HG02571 (cell line): ENCODE measurements around the gene HOGA1.
A peak's percentile ranks its signal among the peaks of the same experiment; 100 is the strongest.
"Not testable (repeated sequence)": the region's sequence is repeated elsewhere in the genome, so short reads cannot be mapped to it uniquely, and the experiment has no call there.

Source experiments
- ATAC-seq: cut with Tn5 transposase; IDR thresholded peaks from one replicate; pipeline ENCODE4 v1.9.1; 2021; ENCODE audit warnings: mild to moderate bottlenecking, moderate library complexity; ENCODE audit not compliant: unreplicated experiment

HOGA1 gene

DNA sequence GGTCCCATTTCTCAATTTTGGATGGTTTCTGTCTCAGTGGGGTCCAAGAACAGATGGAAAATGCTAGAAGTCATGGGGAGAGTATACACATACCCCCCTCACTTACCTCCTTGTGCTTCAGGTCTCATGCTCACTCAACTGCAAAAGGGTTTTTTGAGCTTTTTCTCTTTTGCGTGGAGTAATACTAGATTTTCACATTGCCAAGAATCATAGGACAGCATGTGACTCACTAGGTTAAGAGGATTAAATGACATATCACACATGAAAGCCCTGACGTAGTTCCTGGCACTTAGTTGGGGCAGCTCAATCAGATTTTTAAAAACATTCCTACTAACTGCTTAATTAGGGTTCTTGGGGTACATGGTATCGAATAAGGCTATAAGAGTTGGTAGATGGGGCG is 60.7 kb downstream of the HOGA1 start:
- ATAC-seq = no peak

DNA sequence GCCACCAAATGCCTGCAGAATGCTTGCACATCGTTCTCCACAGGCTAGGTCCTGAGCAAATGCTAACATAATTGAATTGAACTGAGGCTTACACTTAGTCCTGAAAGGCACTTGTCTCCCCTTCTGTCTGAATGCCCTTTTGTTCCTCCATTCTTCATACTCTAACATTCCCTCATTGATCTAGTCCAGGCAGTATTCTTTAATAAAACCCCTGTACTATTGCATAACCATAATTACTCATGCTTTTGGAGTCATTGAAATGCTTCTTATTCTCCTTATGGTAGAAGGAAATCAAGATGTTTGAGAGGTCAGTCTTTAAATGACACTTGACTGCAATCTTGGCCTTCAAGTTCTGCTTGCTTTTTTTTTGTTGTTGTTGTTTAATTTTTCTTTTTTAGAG is 63.4 kb downstream of the HOGA1 start:
- no peak for ATAC-seq

DNA sequence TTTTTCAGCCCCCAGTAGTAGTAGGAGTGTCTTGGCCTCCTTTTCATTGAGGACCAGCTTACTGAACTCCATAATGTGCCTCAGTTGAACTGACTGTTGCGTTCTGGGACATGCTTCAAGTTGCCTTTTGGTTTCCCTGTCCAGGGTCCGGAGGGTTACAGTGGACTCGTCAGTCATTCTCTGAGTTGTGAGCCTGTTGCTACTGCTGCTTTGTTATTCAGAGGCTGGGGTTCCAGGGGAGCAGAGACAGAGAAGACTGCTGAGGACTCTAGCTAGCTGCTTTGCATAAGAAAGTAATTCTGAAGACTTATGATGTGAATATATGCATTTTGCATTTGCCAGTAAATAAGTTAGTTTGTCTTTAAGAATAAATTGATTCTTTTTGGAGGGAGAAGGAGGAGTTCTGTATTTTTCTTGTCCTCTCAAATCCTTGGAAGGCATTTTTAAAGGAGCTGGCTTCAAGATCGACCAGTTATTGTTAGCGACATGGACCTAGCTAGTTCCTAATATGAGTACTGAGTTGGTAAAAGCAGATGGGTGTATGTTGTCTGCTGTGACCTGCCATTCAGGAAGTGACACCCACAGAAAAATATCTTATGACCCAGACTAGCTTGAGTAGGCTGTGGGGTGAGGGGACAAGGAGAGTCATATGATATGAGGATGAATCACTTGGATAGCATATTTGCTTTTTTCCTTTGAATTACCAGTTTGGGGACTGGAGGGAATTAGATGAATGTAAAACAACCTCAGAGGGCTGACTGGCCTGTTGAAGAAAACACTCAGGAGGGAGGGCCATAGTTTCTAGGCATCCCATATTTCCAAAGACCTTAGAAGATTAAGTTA is 64.6 kb downstream of the HOGA1 start:
- ATAC-seq = peak; percentile 85

DNA sequence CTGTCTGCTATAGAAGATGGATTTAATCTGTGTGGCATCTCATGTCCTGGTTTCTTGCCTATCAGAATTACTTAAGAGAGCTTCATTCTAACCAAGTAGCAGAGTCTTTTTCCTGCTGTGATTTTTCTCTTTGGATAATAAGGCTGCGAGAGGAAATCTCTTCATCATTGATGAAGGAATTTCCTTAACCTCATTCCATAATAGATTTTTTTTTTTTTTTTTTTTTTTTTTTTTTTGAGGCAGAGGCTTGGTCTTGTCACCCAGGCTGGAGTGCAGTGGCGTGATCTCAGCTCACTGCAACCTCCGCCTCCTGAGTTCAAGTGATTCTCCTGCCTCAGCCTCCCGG is 65.2 kb downstream of the HOGA1 start:
- ATAC-seq = not testable (repeated sequence)

DNA sequence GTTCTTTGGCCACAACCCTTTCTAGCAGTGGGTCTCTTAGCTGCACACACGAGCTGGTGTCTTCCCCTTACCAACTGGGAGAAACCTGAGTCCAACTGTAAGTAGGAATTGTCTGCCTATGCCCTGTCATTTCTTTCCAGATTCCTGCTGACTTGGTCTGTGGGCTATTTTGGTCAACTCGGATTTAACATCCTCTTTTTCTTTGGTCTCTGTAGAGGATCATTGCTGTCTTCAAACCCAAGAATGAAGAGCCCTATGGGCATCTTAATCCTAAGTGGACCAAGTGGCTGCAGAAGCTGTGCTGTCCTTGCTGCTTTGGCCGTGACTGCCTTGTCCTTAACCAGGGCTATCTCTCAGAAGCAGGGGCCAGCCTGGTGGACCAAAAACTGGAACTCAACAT is 66.5 kb downstream of the HOGA1 start:
- ATAC-seq = no peak

DNA sequence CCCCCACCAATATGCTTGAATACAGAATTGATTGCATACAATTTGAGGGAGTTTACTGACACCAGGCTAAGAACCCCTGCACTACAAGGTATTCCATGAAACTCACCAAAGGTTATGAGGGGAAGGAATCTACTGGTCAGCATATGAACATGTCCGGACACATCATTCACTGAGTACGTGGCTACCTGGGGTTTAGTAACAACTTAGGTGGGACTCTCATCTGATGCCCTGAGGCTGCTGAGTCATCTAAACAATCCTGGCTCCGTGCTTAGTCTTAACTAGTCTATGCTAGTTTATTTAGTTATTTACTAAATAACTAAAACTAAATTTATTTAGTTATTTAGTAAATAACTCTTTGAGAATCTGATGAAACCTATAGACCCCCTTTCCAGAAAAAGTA is 67.6 kb downstream of the HOGA1 start:
- no peak for ATAC-seq

DNA sequence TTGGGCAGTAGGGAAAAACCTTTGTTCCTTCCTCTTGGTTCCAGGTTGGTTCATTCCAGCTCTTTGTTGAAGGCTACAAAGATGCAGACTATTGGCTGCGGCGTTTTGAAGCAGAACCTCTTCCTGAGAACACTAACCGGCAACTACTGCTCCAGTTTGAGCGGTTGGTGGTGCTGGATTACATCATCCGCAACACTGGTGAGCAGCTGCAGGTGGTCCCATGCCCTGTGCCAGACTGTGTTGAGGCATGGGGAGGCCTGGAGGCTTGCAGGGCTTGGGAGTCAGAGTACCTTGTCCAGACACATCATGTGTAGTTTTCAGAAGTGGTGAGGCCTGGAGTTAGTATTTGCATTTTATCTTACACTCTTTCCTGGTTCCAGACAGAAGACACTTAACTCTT is 72.6 kb downstream of the HOGA1 start:
- ATAC-seq = no peak

DNA sequence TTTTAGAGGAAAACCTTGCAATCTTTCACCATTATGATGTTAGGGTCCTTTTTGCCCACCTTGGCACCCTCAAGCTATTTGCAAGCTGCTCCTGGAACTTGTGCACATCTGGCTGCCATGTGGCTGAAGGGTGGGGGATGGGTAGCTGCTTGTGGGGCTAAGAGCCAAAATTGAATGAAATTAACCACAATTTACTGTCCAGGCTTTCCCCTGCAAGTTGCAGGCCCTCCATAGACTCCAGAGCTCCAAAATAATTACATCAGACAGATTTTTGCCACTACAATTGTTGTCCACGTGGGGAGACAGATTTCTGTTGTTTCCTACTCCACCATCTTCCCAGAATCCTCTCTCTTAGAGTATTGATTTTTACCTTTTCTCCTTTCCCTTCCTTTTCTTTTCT is 75.4 kb downstream of the HOGA1 start:
- no peak for ATAC-seq
